ENCODE results near the gene LIN54. TPM values are rescaled to one million over a fixed set of nuclear protein-coding genes. Genes with fewer than 3 reads are reported as not detected.

LIN54 gene
- total and polyA plus RNA-seq, 2 of the 13 experiments (the other 11 are each of a cell fraction or from before 2014, with no cell fraction given), result 25.2 to 32.9 TPM

DNA sequence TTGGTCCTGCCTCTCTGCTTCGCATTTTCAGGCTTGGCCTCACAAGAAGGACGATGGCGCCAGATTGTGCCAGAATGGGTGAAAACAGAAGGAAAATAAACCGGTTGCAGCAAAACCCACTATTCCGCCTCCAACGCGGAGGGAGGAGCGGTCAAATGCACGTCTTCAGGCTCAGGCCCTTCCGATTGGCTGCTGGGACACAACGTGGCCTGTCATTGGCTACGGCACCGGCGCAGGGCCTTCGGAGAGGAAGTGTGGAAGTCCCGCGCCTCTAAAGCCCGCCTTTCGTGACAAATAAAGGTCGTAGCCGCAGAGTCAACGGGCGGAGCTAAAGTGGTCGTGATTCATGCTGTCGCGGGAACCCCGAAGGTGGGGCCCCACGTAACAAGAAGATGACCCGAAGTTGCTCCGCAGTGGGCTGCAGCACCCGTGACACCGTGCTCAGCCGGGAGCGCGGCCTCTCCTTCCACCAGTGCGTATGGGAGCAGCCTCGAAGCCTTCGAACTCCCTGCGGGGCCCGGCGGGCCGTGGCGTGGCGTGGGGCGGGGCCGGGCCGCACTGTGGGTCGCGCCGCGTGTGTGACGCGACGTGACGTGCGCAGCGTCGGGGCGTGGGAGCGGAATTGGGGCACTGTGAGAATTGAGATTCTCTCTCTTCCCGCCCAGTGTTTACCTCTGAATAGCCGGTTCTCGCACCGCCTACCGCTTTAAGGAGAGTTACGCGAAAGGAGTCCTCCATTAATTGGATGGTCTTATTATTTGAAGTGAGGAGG, 110.0 kb downstream of the LIN54 start, which contains the start of gene THAP9 (continued):
- no peak for TF ChIP-seq ONECUT2 (CRISPR knock-in tag; IDR thresholded peaks at IDR 0.05)
- no peak for TF ChIP-seq NR1H2 (CRISPR knock-in tag; IDR thresholded peaks at IDR 0.05; ENCODE audit: borderline replicate concordance, low read depth)
- 0 out of 2 replicates have a peak, but pooled peaks have one; percentile 46 for TF ChIP-seq PBX2 (CRISPR knock-in tag; IDR thresholded peaks at IDR 0.05)
- TF ChIP-seq ZNF232 (CRISPR knock-in tag; IDR thresholded peaks at IDR 0.05; ENCODE audit: borderline replicate concordance), result no peak
- TF ChIP-seq, protein P1, sequence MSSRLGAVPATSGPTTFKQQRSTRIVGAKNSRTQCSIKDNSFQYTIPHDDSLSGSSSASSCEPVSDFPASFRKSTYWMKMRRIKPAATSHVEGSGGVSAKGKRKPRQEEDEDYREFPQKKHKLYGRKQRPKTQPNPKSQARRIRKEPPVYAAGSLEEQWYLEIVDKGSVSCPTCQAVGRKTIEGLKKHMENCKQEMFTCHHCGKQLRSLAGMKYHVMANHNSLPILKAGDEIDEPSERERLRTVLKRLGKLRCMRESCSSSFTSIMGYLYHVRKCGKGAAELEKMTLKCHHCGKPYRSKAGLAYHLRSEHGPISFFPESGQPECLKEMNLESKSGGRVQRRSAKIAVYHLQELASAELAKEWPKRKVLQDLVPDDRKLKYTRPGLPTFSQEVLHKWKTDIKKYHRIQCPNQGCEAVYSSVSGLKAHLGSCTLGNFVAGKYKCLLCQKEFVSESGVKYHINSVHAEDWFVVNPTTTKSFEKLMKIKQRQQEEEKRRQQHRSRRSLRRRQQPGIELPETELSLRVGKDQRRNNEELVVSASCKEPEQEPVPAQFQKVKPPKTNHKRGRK (CRISPR knock-in tag; IDR thresholded peaks at IDR 0.05), result no peak
- peak; percentile 91 for TF ChIP-seq REPIN1 (CRISPR knock-in tag; IDR thresholded peaks at IDR 0.05; ENCODE audit: borderline replicate concordance, low read depth)
- TF ChIP-seq, protein P2, sequence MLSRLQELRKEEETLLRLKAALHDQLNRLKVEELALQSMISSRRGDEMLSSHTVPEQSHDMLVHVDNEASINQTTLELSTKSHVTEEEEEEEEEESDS (CRISPR knock-in tag; IDR thresholded peaks at IDR 0.05; ENCODE audit: borderline replicate concordance), result no peak
- 0 out of 2 replicates have a peak, but pooled peaks have one; percentile 80 for TF ChIP-seq ZNF546 (CRISPR knock-in tag; conservative IDR thresholded peaks at IDR 0.05)
- peak; percentile 94 for TF ChIP-seq TFDP2 (CRISPR knock-in tag; IDR thresholded peaks at IDR 0.05)
- TF ChIP-seq, protein P3, sequence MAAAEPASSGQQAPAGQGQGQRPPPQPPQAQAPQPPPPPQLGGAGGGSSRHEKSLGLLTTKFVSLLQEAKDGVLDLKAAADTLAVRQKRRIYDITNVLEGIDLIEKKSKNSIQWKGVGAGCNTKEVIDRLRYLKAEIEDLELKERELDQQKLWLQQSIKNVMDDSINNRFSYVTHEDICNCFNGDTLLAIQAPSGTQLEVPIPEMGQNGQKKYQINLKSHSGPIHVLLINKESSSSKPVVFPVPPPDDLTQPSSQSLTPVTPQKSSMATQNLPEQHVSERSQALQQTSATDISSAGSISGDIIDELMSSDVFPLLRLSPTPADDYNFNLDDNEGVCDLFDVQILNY (CRISPR knock-in tag; conservative IDR thresholded peaks at IDR 0.05), result peak; percentile 52; the same call in 1 of the 2 replicates
- no peak for TF ChIP-seq ZUFSP (CRISPR knock-in tag; IDR thresholded peaks at IDR 0.05; ENCODE audit: borderline replicate concordance)
- TF ChIP-seq BHLHE40 (IDR thresholded peaks at IDR 0.05; ENCODE audit: low read length), result peak; percentile 41; the same call in 1 of the 2 replicates
- peak; percentile 9; the same call in 1 of the 2 replicates for TF ChIP-seq ZNF567 (CRISPR knock-in tag; IDR thresholded peaks at IDR 0.05; ENCODE audit: borderline replicate concordance)
- TF ChIP-seq ARNT2 (CRISPR knock-in tag; IDR thresholded peaks at IDR 0.05; ENCODE audit: low read depth), result peak; percentile 73
- TF ChIP-seq ZNF766 (CRISPR knock-in tag; IDR thresholded peaks at IDR 0.05; ENCODE audit: borderline replicate concordance), result peak; percentile 93
- TF ChIP-seq, protein P4, sequence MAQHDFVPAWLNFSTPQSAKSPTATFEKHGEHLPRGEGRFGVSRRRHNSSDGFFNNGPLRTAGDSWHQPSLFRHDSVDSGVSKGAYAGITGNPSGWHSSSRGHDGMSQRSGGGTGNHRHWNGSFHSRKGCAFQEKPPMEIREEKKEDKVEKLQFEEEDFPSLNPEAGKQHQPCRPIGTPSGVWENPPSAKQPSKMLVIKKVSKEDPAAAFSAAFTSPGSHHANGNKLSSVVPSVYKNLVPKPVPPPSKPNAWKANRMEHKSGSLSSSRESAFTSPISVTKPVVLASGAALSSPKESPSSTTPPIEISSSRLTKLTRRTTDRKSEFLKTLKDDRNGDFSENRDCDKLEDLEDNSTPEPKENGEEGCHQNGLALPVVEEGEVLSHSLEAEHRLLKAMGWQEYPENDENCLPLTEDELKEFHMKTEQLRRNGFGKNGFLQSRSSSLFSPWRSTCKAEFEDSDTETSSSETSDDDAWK (CRISPR knock-in tag; IDR thresholded peaks at IDR 0.05), result no peak
- peak; percentile 24; the same call in 1 of the 2 replicates for TF ChIP-seq NCOR1 (IDR thresholded peaks at IDR 0.05; ENCODE audit: borderline replicate concordance, low read length)
- peak; percentile 85 for TF ChIP-seq KMT2B (CRISPR knock-in tag; IDR thresholded peaks at IDR 0.05)
- no peak for TF ChIP-seq PTBP1 (IDR thresholded peaks at IDR 0.05; ENCODE audit: low read depth, low read length, poor library complexity, severe bottlenecking)
